Upper lobe of left lung (tissue), 6 donors: ENCODE data around the gene BTNL2. TPM values are rescaled to one million over a fixed set of nuclear protein-coding genes. Genes with fewer than 3 reads are reported as not detected.

ENCODE experiments used
- ATAC-seq, 2 donors: fragments of 200-7000 bp; cut with Tn5 transposase; one replicate each; pipeline ENCODE4 v1.9.1; 2022; ENCODE audit warnings: mild to moderate bottlenecking in 2 of 2, moderate library complexity in 2 of 2; ENCODE audit not compliant: low FRiP score in 2 of 2
- DNase-seq, 2 donors: peaks; one replicate each; pipeline ENCODE4 v3.0.0-alpha.2; 2019 to 2020
- H3K27ac ChIP-seq, 4 donors: fragments of 200-600 bp; sonication (generic); one replicate each; pipeline ENCODE4 v1.5.1; 2016 to 2019
- H3K27me3 ChIP-seq, 4 donors: fragments of 200-600 bp; sonication (generic); one replicate each; pipeline ENCODE4 v1.5.1; 2017 to 2019
- H3K36me3 ChIP-seq, 4 donors: fragments of 200-600 bp; sonication (generic); one replicate each; pipeline ENCODE4 v1.5.1; 2016 to 2019
- H3K4me1 ChIP-seq, 4 donors: fragments of 200-600 bp; sonication (generic); one replicate each; pipeline ENCODE4 v1.5.1; 2018 to 2019
- H3K4me3 ChIP-seq, 4 donors: fragments of 200-600 bp; sonication (generic); one replicate each; pipeline ENCODE4 v1.5.1; 2017 to 2019; ENCODE audit warnings: mild to moderate bottlenecking in 2 of 4, moderate library complexity in 1 of 4
- H3K9me3 ChIP-seq, 4 donors: fragments of 200-600 bp; sonication (generic); one replicate each; pipeline ENCODE4 v1.5.1; 2018 to 2019
- EP300 ChIP-seq, 4 donors: sonication (generic); formaldehyde crosslinking; IDR thresholded peaks; one replicate each; pipeline ENCODE4 v1.5.1; 2017; ENCODE audit warnings: antibody characterized with exemption in 4 of 4, control low read depth in 2 of 4
- POLR2A ChIP-seq, 4 donors: fragments of 450-650 bp; IDR thresholded peaks; one replicate each; pipeline ENCODE4 v1.5.1; 2016 to 2017; ENCODE audit warnings: antibody characterized with exemption in 4 of 4, mild to moderate bottlenecking in 2 of 4
- POLR2AphosphoS5 ChIP-seq, 2 donors: sonication (generic); formaldehyde crosslinking; IDR thresholded peaks; one replicate each; pipeline ENCODE4 v1.5.1; 2017; ENCODE audit warnings: antibody characterized with exemption in 2 of 2
- whole genome bisulfite sequencing, 2 donors: methylation state at CpG; one replicate each; pipeline ENCODE4 v1.1.5; 2017 to 2018; 5-methylcytosine and 5-hydroxymethylcytosine counted together
- total RNA-seq, 6 donors: library from RNA; depleted of rRNA in 4 of 6; stranded (reverse); fragments of >200 nt in 4 of 6; gene quantifications; one replicate each; pipeline versions ENCODE4 v1.1.0 to v1.2.1, GENCODE V29; 2016 to 2021
- TF ChIP-seq, protein P1 (sequence below), 6 experiments: fragments of 450-650 bp in 4 of 6; fragments of 200-600 bp in 2 of 6; sonication (generic) in 2 of 6; IDR thresholded peaks; one replicate each; pipeline ENCODE4 v1.5.1; 2016 to 2019; ENCODE audit warnings: antibody characterized with exemption in 6 of 6
- donor health status: DM: no; HTN: no; CAD: no; lungs with moderate emphysema.
- donor health status: DM: no; HTN: yes; CAD: no; lungs with severe emphysema.

BTNL2 gene
- total RNA-seq, 6 donors from 2014 or later, result not detected

- WGBS, 2 donors, result 85 to 100% methylated on average over 3 to 7 of the region's 7 CpGs
- no peak overlapping the region for H3K4me3 ChIP-seq
- DNase-seq (no peak), ATAC-seq (no peak)
- no peaks in the 10 kb centered on the region for H3K27me3 ChIP-seq
- H3K36me3 ChIP-seq, result no peaks in the 10 kb centered on the region
- no peak overlapping the region for H3K27ac ChIP-seq
- TF ChIP-seq, protein P1, sequence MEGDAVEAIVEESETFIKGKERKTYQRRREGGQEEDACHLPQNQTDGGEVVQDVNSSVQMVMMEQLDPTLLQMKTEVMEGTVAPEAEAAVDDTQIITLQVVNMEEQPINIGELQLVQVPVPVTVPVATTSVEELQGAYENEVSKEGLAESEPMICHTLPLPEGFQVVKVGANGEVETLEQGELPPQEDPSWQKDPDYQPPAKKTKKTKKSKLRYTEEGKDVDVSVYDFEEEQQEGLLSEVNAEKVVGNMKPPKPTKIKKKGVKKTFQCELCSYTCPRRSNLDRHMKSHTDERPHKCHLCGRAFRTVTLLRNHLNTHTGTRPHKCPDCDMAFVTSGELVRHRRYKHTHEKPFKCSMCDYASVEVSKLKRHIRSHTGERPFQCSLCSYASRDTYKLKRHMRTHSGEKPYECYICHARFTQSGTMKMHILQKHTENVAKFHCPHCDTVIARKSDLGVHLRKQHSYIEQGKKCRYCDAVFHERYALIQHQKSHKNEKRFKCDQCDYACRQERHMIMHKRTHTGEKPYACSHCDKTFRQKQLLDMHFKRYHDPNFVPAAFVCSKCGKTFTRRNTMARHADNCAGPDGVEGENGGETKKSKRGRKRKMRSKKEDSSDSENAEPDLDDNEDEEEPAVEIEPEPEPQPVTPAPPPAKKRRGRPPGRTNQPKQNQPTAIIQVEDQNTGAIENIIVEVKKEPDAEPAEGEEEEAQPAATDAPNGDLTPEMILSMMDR (IDR thresholded peaks at IDR 0.05), result no peak
- TF ChIP-seq POLR2AphosphoS5 (IDR thresholded peaks at IDR 0.05), result no peak
- no peak for TF ChIP-seq POLR2A (IDR thresholded peaks at IDR 0.05)
- TF ChIP-seq EP300 (IDR thresholded peaks at IDR 0.05), result no peak
- H3K4me1 ChIP-seq, result no peaks in the 10 kb centered on the region
- H3K9me3 ChIP-seq, result no peaks in the 10 kb centered on the region
These were observed 31.0 kb downstream of the BTNL2 start for GRCh38 chr6:32375739-32376529.

- Histone ChIP-seq H3K27ac (no peak within 1 kb of the TSS), H3K4me1 (no peaks in the 10 kb centered on the region), H3K36me3 (no peaks in the 10 kb centered on the region), H3K9me3 (no peaks in the 10 kb centered on the region), H3K27me3 (no peaks in the 10 kb centered on the region), H3K4me3 (no peak within 1 kb of the TSS)
- DNase-seq (no peak), ATAC-seq (no peak)
- TF ChIP-seq EP300 (IDR thresholded peaks at IDR 0.05), result no peak
- TF ChIP-seq POLR2AphosphoS5 (IDR thresholded peaks at IDR 0.05), result no peak
- TF ChIP-seq POLR2A (IDR thresholded peaks at IDR 0.05), result no peak
- TF ChIP-seq, protein P1 (IDR thresholded peaks at IDR 0.05), result no peak
These were observed 35.2 kb downstream of the BTNL2 start, which contains the start of gene TSBP1 for GRCh38 chr6:32371803-32372202. TSS of gene TSBP1 (minus strand) at chr6:32371903. CDS start at chr6:32371706, 197 bp downstream.

DNA sequence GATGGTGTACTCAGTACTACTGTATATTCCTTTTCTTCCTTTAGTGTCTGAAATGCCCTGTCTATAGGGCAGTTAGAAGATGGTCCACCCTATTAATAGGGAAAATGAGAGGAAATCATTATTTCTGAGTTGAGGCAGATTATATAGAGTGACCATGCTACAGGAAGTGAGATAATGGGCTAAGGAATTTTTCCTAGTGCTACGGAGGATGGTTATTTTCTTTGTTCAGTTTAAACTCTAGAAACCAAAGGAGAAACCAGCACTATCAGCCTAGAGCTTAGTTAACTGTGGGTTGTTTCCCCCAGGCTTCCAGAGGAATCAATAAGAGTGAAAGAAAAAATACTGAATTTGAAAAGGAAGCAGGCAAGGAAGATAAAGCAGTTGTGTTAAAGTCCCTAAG, 35.8 kb downstream of the BTNL2 start:
- no peaks in the 10 kb centered on the region for H3K4me1 ChIP-seq
- no peak overlapping the region for H3K27ac ChIP-seq
- no peak overlapping the region for H3K4me3 ChIP-seq
- no peaks in the 10 kb centered on the region for H3K27me3 ChIP-seq
- 47 to 57% methylated on average over 1 of the region's 1 CpG for WGBS, 2 donors
- DNase-seq (no peak), ATAC-seq (no peak)
- H3K9me3 ChIP-seq, result no peaks in the 10 kb centered on the region
- no peaks in the 10 kb centered on the region for H3K36me3 ChIP-seq
- no peak for TF ChIP-seq EP300 (IDR thresholded peaks at IDR 0.05)
- no peak for TF ChIP-seq POLR2AphosphoS5 (IDR thresholded peaks at IDR 0.05)

DNA sequence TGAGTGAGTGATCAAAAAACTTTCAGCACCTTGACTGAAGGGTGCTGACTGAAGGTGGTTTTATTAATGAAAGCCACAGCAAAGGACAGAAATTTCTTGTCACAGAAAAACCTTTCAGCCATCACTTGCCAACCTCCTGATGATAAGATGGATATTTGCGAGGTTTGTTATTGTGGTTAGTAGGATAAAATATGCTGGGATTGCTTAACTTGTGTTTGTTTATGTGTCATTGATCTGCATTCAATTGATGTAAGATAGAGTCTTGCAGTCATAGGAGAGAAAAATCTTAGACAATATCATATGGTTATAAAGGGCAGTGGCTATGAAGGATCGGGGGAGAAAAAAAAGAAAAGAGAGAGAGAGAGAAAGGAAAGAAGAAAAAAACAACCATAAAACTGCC, 36.5 kb downstream of the BTNL2 start:
- H3K9me3 ChIP-seq, result no peaks in the 10 kb centered on the region
- no peaks in the 10 kb centered on the region for H3K36me3 ChIP-seq
- no peaks in the 10 kb centered on the region for H3K27me3 ChIP-seq
- no peak for ATAC-seq
- H3K27ac ChIP-seq, result no peak overlapping the region
- no peaks in the 10 kb centered on the region for H3K4me1 ChIP-seq
- 81 to 89% methylated on average over 2 of the region's 2 CpGs for WGBS, 2 donors
- TF ChIP-seq, protein P1 (IDR thresholded peaks at IDR 0.05), result no peak
- no peak for TF ChIP-seq POLR2AphosphoS5 (IDR thresholded peaks at IDR 0.05)
- TF ChIP-seq POLR2A (IDR thresholded peaks at IDR 0.05), result no peak
- TF ChIP-seq EP300 (IDR thresholded peaks at IDR 0.05), result no peak
- DNase-seq, result no peak
- H3K4me3 ChIP-seq, result no peak overlapping the region

GRCh38 chr6:32369660-32370059, 37.3 kb downstream of the BTNL2 start:
- WGBS, 2 donors, result 55 to 59% methylated on average over 3 of the region's 3 CpGs
- no peak overlapping the region for H3K4me3 ChIP-seq
- no peak overlapping the region for H3K27ac ChIP-seq
- H3K27me3 ChIP-seq, result no peaks in the 10 kb centered on the region
- ATAC-seq, result no peak
- no peaks in the 10 kb centered on the region for H3K9me3 ChIP-seq
- no peaks in the 10 kb centered on the region for H3K4me1 ChIP-seq
- DNase-seq, result no peak
- no peaks in the 10 kb centered on the region for H3K36me3 ChIP-seq
- TF ChIP-seq, protein P1 (IDR thresholded peaks at IDR 0.05), result no peak
- TF ChIP-seq EP300 (IDR thresholded peaks at IDR 0.05) (no peak), POLR2AphosphoS5 (IDR thresholded peaks at IDR 0.05) (no peak), POLR2A (IDR thresholded peaks at IDR 0.05) (no peak)
